T1000 (cell line): ENCODE results near the gene PROX1.

Experiments
- DNase-seq: peaks from one replicate; lab custom pipeline; 2025; ENCODE audit warnings: mixed read lengths; lab: John Stamatoyannopoulos, UW

Gene PROX1

GRCh38 chr1:213999732-214000131 is 12.0 kb downstream of the PROX1 start:
- DNase-seq: no peak

GRCh38 chr1:214002060-214002459 is 14.3 kb downstream of the PROX1 start:
- no peak for DNase-seq

- DNase-seq: no peak
Observed at GRCh38 chr1:214002472-214002871, 14.7 kb downstream of the PROX1 start.

- DNase-seq: no peak
Observed at GRCh38 chr1:214003233-214003632, 15.5 kb downstream of the PROX1 start.

- DNase-seq: no peak
Observed at GRCh38 chr1:214004014-214004413, 16.2 kb downstream of the PROX1 start.

- no peak for DNase-seq
Observed at GRCh38 chr1:214004795-214005194, 17.0 kb downstream of the PROX1 start.

GRCh38 chr1:214005708-214006107 is 17.9 kb downstream of the PROX1 start:
- DNase-seq: no peak

- no peak for DNase-seq
Observed at GRCh38 chr1:214006845-214007244, 19.1 kb downstream of the PROX1 start.

GRCh38 chr1:214008347-214008746 is 20.6 kb downstream of the PROX1 start:
- no peak for DNase-seq

- no peak for DNase-seq
Observed at GRCh38 chr1:214008791-214009422, 21.1 kb downstream of the PROX1 start.

GRCh38 chr1:214009423-214010196 is 21.8 kb downstream of the PROX1 start:
- no peak for DNase-seq

- DNase-seq: no peak
Observed at GRCh38 chr1:214010197-214010573, 22.4 kb downstream of the PROX1 start.

- DNase-seq: no peak
Observed at GRCh38 chr1:214010717-214011116, 22.9 kb downstream of the PROX1 start.

GRCh38 chr1:214012418-214012817 is 24.6 kb downstream of the PROX1 start:
- DNase-seq: no peak

- DNase-seq: no peak
Observed at GRCh38 chr1:214013614-214014377, 26.0 kb downstream of the PROX1 start.

- DNase-seq: no peak
Observed at GRCh38 chr1:214014730-214015129, 27.0 kb downstream of the PROX1 start.

GRCh38 chr1:214017191-214017982 is 29.6 kb downstream of the PROX1 start:
- DNase-seq: no peak

- DNase-seq: no peak
Observed at GRCh38 chr1:214018386-214019268, 30.9 kb downstream of the PROX1 start.

- no peak for DNase-seq
Observed at GRCh38 chr1:214019499-214019898, 31.7 kb downstream of the PROX1 start.

GRCh38 chr1:214021321-214021720 is 33.5 kb downstream of the PROX1 start:
- DNase-seq: no peak

- DNase-seq: no peak
Observed at GRCh38 chr1:214022229-214022791, 34.5 kb downstream of the PROX1 start.
